B cell (primary cell): Measurements from ENCODE around the gene ZBTB44.

ENCODE experiments used
- CTCF ChIP-seq: fragments of 200-600 bp; IDR thresholded peaks from one replicate; pipeline ENCODE4 v1.8.0; 2022; ENCODE audit warnings: antibody characterized with exemption, mild to moderate bottlenecking
- EZH2 ChIP-seq: IDR thresholded peaks from 2 replicates; pipeline ENCODE4 v1.6.1; 2012; ENCODE audit warnings: borderline replicate concordance, low read depth, mild to moderate bottlenecking, moderate library complexity, low read length; ENCODE audit not compliant: insufficient read depth, poor library complexity, severe bottlenecking

DNA sequence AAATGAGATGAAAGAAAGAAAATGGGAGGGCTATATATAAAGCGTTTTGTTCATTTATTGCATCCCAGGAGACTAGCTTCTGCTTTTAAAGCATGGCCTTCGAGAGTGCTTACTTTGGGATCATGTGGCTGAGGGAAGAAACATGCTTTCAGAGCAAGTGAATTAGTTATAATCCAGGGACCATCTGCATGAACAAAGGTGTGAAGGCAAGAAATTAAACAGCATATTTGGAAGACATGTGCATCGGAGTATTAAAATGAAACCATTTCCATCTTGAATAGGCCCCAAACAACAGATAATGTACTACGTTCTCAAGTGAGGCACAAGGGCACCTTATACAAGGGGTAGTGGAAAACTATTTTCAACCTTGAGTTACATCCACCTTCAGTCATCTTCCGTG, 51.4 kb downstream of the ZBTB44 start:
- no peak for TF ChIP-seq CTCF
- no peak for TF ChIP-seq EZH2
